SK-N-SH (cell line): ENCODE measurements around the gene FAM76A. TPM values are rescaled to one million over a fixed set of nuclear protein-coding genes. Genes with fewer than 3 reads are reported as not detected.
"Not testable (repeated sequence)": the region's sequence is repeated elsewhere in the genome, so short reads cannot be mapped to it uniquely, and the experiment has no call there.

Source experiments
- CTCF ChIA-PET: fragments of 300-600, 350-600 bp; formaldehyde crosslinking; extraction: SDS; loops from one replicate; lab custom pipeline; 2021; lab: Yijun Ruan, JAX
- POLR2A ChIA-PET: fragments of 350-600 bp; sonication (Branson Sonifier 250); formaldehyde crosslinking; extraction: SDS; loops from one replicate; lab custom pipeline; 2020; ENCODE audit warnings: antibody characterized with exemption, inconsistent platforms; lab: Yijun Ruan, JAX
- DNase-seq: peaks from one replicate; pipeline ENCODE4 v3.0.0; 2012
- H2AFZ ChIP-seq: fragments of 200-600 bp; sonication (generic); 2 replicates; pipeline ENCODE4 v1.8.1; 2016; ENCODE audit warnings: antibody characterized with exemption, mild to moderate bottlenecking, low read depth
- H3F3A ChIP-seq: fragments of 200-600 bp; sonication (generic); replicated peaks from 2 replicates; pipeline ENCODE3; 2016; ENCODE audit warnings: antibody characterized with exemption, mild to moderate bottlenecking; ENCODE audit not compliant: insufficient read depth
- H3K27ac ChIP-seq, 2 experiments: fragments of 200-500 bp in 1 of 2; fragments of 200-600 bp in 1 of 2; sonication (Bioruptor generic) in 1 of 2; sonication (generic), shearing (Covaris generic) in 1 of 2; 2 replicates each; pipeline versions ENCODE4 v1.5.1 to v1.6.1; 2014 to 2016; ENCODE audit warnings: low read depth in 2 of 2, inconsistent platforms in 1 of 2, low read length in 1 of 2, mild to moderate bottlenecking in 1 of 2, mixed read lengths in 1 of 2
- H3K27me3 ChIP-seq: fragments of 200-600 bp; sonication (generic), shearing (Covaris generic); 2 replicates; pipeline ENCODE4 v1.6.1; 2016; ENCODE audit warnings: mixed run types; ENCODE audit not compliant: insufficient read depth
- H3K36me3 ChIP-seq, 2 experiments: fragments of 200-500 bp in 1 of 2; fragments of 200-600 bp in 1 of 2; sonication (Bioruptor generic) in 1 of 2; sonication (generic) in 1 of 2; replicated peaks in 1 of 2; 2 replicates each; pipeline versions ENCODE3 to v1.5.1; 2014 to 2016; ENCODE audit warnings: low read length in 1 of 2, mild to moderate bottlenecking in 1 of 2; ENCODE audit not compliant: insufficient read depth in 2 of 2, control insufficient read depth in 1 of 2
- H3K4me1 ChIP-seq, 2 experiments: fragments of 200-500 bp in 1 of 2; fragments of 200-600 bp in 1 of 2; sonication (Bioruptor generic) in 1 of 2; sonication (generic), shearing (Covaris generic) in 1 of 2; 2 replicates each; pipeline versions ENCODE4 v1.5.1 to v1.6.1; 2014 to 2016; ENCODE audit warnings: low read depth in 1 of 2, low read length in 1 of 2, mixed run types in 1 of 2; ENCODE audit not compliant: insufficient read depth in 2 of 2, control insufficient read depth in 1 of 2
- H3K4me2 ChIP-seq: fragments of 200-600 bp; sonication (generic), shearing (Covaris generic); 2 replicates; pipeline ENCODE4 v1.6.1; 2017; ENCODE audit warnings: mixed run types
- H3K4me3 ChIP-seq, 2 experiments: fragments of 200-500 bp in 1 of 2; fragments of 200-600 bp in 1 of 2; sonication (Bioruptor generic) in 1 of 2; sonication (generic), shearing (Covaris generic) in 1 of 2; 2 replicates each; pipeline versions ENCODE4 v1.5.1 to v1.8.1; 2014 to 2016; ENCODE audit warnings: low read depth in 2 of 2, inconsistent platforms in 1 of 2, low read length in 1 of 2, mild to moderate bottlenecking in 1 of 2, mixed read lengths in 1 of 2, moderate library complexity in 1 of 2
- H3K79me2 ChIP-seq: fragments of 200-600 bp; sonication (generic); 2 replicates; pipeline ENCODE4 v1.8.1; 2017; ENCODE audit warnings: mild to moderate bottlenecking; ENCODE audit not compliant: insufficient read depth
- H3K9ac ChIP-seq: fragments of 200-600 bp; sonication (generic); 2 replicates; pipeline ENCODE4 v1.6.1; 2017; ENCODE audit warnings: mixed run types
- H3K9me2 ChIP-seq: fragments of 200-600 bp; sonication (generic); 2 replicates; pipeline ENCODE4 v1.6.1; 2017; ENCODE audit warnings: mixed run types
- H3K9me3 ChIP-seq: fragments of 200-600 bp; sonication (generic); 2 replicates; pipeline ENCODE4 v1.6.1; 2017; ENCODE audit warnings: mixed run types, mild to moderate bottlenecking, moderate library complexity
- H4K20me1 ChIP-seq: fragments of 200-600 bp; sonication (generic); 2 replicates; pipeline ENCODE4 v1.6.1; 2017; ENCODE audit warnings: mild to moderate bottlenecking, mixed run types; ENCODE audit not compliant: insufficient read depth
- EP300 ChIP-seq, 2 experiments: IDR thresholded peaks; 2 replicates each; pipeline versions ENCODE4 v1.4.0 to v1.6.1; 2012; ENCODE audit warnings: borderline replicate concordance in 1 of 2, low read depth in 1 of 2, low read length in 1 of 2
- EZH2phosphoT487 ChIP-seq: fragments of 200-600 bp; sonication (generic); IDR thresholded peaks from 2 replicates; pipeline ENCODE4 v1.6.1; 2017; ENCODE audit warnings: low read depth, mixed run types, mild to moderate bottlenecking, antibody characterized with exemption, moderate library complexity, borderline replicate concordance
- FOSL2 ChIP-seq: IDR thresholded peaks from 2 replicates; pipeline ENCODE4 v1.4.0; 2012; ENCODE audit warnings: low read depth, mild to moderate bottlenecking, moderate library complexity, borderline replicate concordance
- FOXM1 ChIP-seq: IDR thresholded peaks from 2 replicates; pipeline ENCODE4 v1.4.0; 2012; ENCODE audit warnings: low read depth, mild to moderate bottlenecking
- GATA2 ChIP-seq: sonication (generic); formaldehyde crosslinking; IDR thresholded peaks from 2 replicates; pipeline ENCODE4 v1.5.0; 2020; ENCODE audit warnings: mild to moderate bottlenecking, missing genetic modification reagents
- JUND ChIP-seq: IDR thresholded peaks from 2 replicates; pipeline ENCODE4 v1.4.0; 2012
- MAX ChIP-seq: IDR thresholded peaks from 2 replicates; pipeline ENCODE4 v1.4.0; 2012; ENCODE audit warnings: low read depth
- MEF2A ChIP-seq: IDR thresholded peaks from 2 replicates; pipeline ENCODE4 v1.4.0; 2012; ENCODE audit warnings: low read depth, borderline replicate concordance
- NFIC ChIP-seq: IDR thresholded peaks from 2 replicates; pipeline ENCODE4 v1.4.0; 2012; ENCODE audit warnings: borderline replicate concordance
- RFX5 ChIP-seq: IDR thresholded peaks from 2 replicates; pipeline ENCODE4 v1.6.1; 2012; ENCODE audit warnings: mild to moderate bottlenecking, improper control_type of control experiment, low read length
- SMC3 ChIP-seq: IDR thresholded peaks from 2 replicates; pipeline ENCODE4 v1.6.1; 2012; ENCODE audit warnings: low read depth, low read length, improper control_type of control experiment
- YY1 ChIP-seq: IDR thresholded peaks from 2 replicates; pipeline ENCODE4 v1.4.0; 2012; ENCODE audit warnings: low read depth, mild to moderate bottlenecking
- WGBS: methylation state at CpG from one replicate; pipeline ENCODE4 v1.1.6; 2017; ENCODE audit warnings: low lambda C conversion rate; 5-methylcytosine and 5-hydroxymethylcytosine counted together
- polyA plus RNA-seq, 3 experiments: library from polyadenylated mRNA; depleted of rRNA; stranded (reverse); fragments of >200 nt; gene quantifications; 2 replicates each; pipeline ENCODE4 v1.2.3, GENCODE V29; 2012
- TF ChIP-seq, protein P1 (sequence below): fragments of 150-350 bp; IDR thresholded peaks from 2 replicates; pipeline ENCODE4 v1.6.1; 2016; ENCODE audit warnings: mild to moderate bottlenecking, low read depth, low read length
- TF ChIP-seq, protein P2 (sequence below): fragments of 200-600 bp; sonication (generic); IDR thresholded peaks from 2 replicates; pipeline ENCODE4 v1.6.1; 2017; ENCODE audit warnings: antibody characterized with exemption, mild to moderate bottlenecking, moderate library complexity
- TF ChIP-seq, protein P3 (sequence below): IDR thresholded peaks from 2 replicates; pipeline ENCODE4; 2012

Gene FAM76A
- polyA plus RNA-seq, 1 of the 3 experiments (the other 2 are of a cell fraction): 2.9 TPM

DNA sequence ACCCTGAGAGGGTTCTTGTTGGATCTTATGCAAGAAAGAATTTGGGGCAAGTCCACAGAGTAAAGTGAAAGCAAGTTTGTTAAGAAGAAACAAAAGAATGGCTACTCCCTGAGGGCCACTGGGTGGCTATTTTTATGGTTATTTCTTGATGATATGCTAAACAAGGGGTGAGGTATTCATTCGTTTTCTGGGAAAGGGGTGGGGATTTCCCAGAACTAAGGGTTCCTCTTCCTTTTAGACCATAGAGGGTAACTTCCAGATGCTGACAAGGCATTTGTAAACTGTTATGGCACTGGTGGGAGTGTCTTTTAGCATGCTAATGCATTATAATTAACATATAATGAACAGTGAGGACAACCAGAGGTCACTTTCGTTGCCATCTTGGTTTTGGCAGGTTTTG lies 35.6 kb upstream of the FAM76A start (continued):
- TF ChIP-seq MAX (no peak), YY1 (no peak), MEF2A (no peak), FOXM1 (no peak), FOSL2 (no peak), NFIC (no peak), EP300 (IDR thresholded peaks at IDR 0.05; ENCODE audit: borderline replicate concordance in 1 of 2, low read depth in 1 of 2, low read length in 1 of 2) (no peak), JUND (no peak)
- TF ChIP-seq, protein P1, sequence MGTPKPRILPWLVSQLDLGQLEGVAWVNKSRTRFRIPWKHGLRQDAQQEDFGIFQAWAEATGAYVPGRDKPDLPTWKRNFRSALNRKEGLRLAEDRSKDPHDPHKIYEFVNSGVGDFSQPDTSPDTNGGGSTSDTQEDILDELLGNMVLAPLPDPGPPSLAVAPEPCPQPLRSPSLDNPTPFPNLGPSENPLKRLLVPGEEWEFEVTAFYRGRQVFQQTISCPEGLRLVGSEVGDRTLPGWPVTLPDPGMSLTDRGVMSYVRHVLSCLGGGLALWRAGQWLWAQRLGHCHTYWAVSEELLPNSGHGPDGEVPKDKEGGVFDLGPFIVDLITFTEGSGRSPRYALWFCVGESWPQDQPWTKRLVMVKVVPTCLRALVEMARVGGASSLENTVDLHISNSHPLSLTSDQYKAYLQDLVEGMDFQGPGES: no peak

GRCh38 chr1:27696835-27697234 lies 28.9 kb upstream of the FAM76A start:
- H3K36me3 ChIP-seq, H3K4me1 ChIP-seq, H3K79me2 ChIP-seq, H3K9me2 ChIP-seq, H3K27me3 ChIP-seq, H3K27ac ChIP-seq, H3K4me3 ChIP-seq, H3K9ac ChIP-seq, H3K9me3 ChIP-seq, H4K20me1 ChIP-seq, H3K4me2 ChIP-seq, H2AFZ ChIP-seq, DNase-seq, H3F3A ChIP-seq, POLR2A ChIA-PET: not testable (repeated sequence)
- WGBS: 69% methylated on average over 9 of the region's 9 CpGs
- CTCF ChIA-PET: interaction anchor here (1.0 to 1.7 kb wide), 2 partner anchors 23 to 28 kb away, joined by 3 read pairs; no protein-coding TSS in a partner anchor

DNA sequence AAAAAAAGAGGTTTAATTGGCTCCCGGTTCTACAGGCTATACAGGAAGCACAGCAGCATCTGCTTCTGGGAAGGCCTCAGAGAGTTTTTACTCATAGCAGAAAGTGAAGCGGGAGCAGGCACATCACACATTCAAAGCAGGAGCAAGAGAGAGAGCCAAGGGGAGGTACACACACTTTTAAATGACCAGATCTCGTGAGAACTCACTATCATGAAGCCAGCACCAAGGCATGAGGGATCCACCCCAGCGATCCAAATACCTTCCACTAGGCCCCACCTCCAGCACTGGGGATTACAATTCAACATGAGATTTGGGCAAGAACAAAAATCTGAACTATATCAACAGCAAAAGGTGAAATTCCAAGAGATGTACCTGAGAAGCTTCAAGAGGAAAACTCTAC lies 20.8 kb upstream of the FAM76A start:
- POLR2A ChIA-PET: no interaction called here
- WGBS: 68% methylated on average over 4 of the region's 4 CpGs
- CTCF ChIA-PET: interaction anchor here (1.5 kb wide), 1 partner anchor 149 kb away, joined by 3 read pairs; no protein-coding TSS in a partner anchor

More for the DNA sequence above, 20.8 kb upstream of the FAM76A start:
- no peak overlapping the region for H3K4me3 ChIP-seq
- H3K27me3 ChIP-seq: no peaks in the 10 kb centered on the region; the same call in 1 of the 2 replicates
- H2AFZ ChIP-seq: no peak overlapping the region
- H3K4me2 ChIP-seq: no peak overlapping the region
- no peaks in the 10 kb centered on the region; the same call in 1 of the 2 replicates for H3K9me3 ChIP-seq
- no peaks in the 10 kb centered on the region for H4K20me1 ChIP-seq
- H3K9me2 ChIP-seq: no peaks in the 10 kb centered on the region
- no peaks in the 10 kb centered on the region for H3K79me2 ChIP-seq
- H3K9ac ChIP-seq: no peak overlapping the region
- no peak for DNase-seq
- H3K4me1 ChIP-seq: no peaks in the 10 kb centered on the region
- no peaks in the 10 kb centered on the region for H3K36me3 ChIP-seq
- TF ChIP-seq SMC3: no peak
- TF ChIP-seq YY1: no peak
- TF ChIP-seq, protein P2, sequence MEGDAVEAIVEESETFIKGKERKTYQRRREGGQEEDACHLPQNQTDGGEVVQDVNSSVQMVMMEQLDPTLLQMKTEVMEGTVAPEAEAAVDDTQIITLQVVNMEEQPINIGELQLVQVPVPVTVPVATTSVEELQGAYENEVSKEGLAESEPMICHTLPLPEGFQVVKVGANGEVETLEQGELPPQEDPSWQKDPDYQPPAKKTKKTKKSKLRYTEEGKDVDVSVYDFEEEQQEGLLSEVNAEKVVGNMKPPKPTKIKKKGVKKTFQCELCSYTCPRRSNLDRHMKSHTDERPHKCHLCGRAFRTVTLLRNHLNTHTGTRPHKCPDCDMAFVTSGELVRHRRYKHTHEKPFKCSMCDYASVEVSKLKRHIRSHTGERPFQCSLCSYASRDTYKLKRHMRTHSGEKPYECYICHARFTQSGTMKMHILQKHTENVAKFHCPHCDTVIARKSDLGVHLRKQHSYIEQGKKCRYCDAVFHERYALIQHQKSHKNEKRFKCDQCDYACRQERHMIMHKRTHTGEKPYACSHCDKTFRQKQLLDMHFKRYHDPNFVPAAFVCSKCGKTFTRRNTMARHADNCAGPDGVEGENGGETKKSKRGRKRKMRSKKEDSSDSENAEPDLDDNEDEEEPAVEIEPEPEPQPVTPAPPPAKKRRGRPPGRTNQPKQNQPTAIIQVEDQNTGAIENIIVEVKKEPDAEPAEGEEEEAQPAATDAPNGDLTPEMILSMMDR: no peak
- TF ChIP-seq NFIC: no peak
- TF ChIP-seq EZH2phosphoT487: no peak
- no peak for TF ChIP-seq RFX5
- TF ChIP-seq GATA2 (CRISPR knock-in tag): no peak
- no peak for TF ChIP-seq MEF2A
- TF ChIP-seq, protein P3, sequence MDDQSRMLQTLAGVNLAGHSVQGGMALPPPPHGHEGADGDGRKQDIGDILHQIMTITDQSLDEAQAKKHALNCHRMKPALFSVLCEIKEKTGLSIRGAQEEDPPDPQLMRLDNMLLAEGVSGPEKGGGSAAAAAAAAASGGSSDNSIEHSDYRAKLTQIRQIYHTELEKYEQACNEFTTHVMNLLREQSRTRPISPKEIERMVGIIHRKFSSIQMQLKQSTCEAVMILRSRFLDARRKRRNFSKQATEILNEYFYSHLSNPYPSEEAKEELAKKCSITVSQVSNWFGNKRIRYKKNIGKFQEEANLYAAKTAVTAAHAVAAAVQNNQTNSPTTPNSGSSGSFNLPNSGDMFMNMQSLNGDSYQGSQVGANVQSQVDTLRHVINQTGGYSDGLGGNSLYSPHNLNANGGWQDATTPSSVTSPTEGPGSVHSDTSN: no peak
- H3K27ac ChIP-seq: no peak overlapping the region
- H3F3A ChIP-seq: no peaks in the 10 kb centered on the region
